ENCODE results near the gene KASH5. TPM values are rescaled to one million over a fixed set of nuclear protein-coding genes. Genes with fewer than 3 reads are reported as not detected.
"Not testable (repeated sequence)": the region's sequence is repeated elsewhere in the genome, so short reads cannot be mapped to it uniquely, and the experiment has no call there.

KASH5 gene
- total RNA-seq, 1 donor from 2014 or later, result not detected

DNA sequence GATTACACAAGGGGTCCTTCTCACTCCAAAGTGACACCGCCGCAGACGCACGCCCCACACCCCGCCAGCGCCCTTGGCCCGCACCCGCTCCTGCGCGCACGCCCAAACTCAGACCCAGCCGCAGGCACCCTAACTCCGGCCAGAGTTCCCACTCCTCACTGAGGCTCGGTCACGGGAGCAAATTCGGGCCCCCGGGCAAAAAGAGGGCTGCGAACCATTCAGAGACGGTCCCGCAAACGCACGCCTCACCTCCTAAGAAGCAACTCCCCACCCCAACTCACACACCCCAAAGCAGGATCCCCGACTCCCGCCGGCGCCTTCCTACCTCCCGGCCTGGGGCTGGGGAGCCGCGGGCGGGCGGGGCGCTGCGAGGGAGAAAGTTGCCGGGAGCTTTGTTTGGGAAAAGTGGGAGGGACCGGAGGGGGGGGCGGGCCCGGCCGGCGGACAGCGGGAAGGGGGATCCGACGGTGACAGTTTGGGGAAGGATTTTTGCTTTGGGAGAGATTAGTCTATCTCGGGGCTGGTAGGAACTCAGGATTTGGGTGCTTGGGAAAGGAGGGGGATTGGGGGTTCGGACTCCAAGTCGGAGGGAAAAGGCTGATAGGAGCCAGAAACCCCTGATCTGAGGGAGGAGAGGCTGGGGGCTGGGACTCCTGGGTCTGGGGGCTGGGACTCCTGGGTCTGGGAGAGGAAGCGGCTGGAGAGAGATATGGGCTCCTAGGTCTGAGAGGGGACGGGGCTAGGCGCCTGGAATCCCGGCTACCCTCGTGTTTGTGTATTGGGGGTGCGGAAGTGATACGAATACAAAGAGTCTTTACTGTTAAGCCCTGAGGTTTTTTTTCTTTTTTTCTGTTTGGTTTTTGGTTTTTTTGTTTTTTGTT lies 25.8 kb upstream of the KASH5 start, which contains the start of gene TEAD2:
TSS of gene TEAD2 (minus strand) at position 369 of the 881 bp plus-strand sequence. CDS start 2,341 bp downstream, outside the sequence.
- DNase-seq, result peak; percentile 70

DNA sequence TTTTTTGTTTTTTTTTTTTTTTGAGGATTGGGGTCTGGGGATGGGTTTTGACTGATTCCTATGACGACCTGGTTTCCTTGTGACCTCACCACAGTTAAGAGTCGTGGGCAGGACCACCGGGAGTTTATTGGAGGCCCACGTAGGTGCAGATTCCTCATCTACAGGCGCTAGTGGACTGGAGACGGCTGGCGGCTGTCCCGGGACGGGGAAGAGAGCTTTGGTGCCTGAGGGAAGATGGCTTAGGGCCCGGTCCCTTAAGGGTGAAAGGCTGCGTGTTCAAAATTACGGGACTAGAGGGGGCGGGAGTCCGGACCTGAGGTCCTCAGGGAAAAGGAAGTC lies 25.2 kb upstream of the KASH5 start:
- peak; percentile 71 for DNase-seq

DNA sequence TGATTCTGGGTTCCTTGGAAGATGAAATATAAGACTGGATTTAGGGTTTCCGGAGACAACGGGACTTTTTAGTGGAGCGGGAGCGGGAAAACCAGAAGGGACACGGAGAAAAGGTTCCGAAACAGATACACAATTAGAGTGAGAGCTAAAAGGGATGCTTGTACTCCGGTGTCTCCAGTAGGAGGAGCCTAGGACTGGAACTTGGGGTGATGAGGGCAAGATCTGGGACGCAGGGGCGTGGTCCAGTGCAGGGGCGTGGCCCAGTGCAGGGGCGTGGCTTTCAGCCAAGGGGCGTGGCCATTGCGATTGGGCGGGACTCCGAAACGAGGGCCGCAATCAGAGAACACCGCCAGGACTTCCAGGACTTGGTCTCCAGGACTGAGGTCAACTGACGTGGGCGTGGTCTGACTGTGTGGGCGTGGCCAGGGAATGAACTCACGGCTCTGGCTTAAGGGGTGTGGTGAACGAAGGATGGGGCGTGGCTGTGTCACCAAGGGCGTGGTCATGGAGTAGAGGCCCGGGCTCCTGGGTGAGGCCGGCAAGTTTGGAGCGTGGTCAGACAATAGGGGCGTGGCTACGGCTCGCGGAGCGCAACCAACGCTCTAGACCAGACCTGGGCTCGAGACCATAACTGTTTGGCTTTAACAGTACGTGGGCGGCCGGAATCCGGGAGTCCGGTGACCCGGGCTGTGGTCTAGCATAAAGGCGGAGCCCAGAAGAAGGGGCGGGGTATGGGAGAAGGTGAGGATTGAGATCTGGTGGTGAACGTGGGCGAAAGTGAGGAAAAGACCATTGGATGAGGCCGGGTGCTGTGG lies 24.6 kb upstream of the KASH5 start, which contains the start of gene DKKL1:
TSS of gene DKKL1 (plus strand) at position 610 of the 815 bp plus-strand sequence. CDS start at position 732, 122 bp downstream.
- peak; percentile 100 for DNase-seq

DNA sequence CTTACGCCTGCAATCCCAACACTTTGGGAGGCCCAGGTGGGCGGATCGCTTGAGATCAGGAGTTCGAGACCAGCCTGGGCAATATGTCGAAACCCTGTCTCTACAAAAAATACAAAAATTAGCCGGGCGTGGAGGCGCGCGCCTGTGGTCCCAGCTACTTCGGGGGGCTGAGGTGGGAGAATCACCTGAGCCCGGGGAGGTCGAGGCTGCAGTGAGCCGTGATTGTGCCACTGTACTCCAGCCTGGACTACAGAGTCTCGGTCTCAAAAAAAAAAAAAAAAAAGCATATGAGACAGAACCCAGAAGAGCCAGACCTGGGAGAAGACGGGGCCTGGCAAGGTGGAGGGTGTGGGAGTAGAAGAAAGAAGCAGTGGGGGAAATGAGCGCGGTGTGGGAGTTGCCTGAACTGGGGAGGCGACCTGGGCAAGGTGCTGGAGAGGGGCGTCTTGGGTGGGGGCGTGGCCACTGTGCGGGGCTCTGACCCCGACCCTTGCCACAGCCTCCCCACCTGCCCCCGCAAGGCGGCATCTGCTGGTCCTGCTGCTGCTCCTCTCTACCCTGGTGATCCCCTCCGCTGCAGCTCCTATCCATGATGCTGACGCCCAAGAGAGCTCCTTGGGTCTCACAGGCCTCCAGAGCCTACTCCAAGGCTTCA lies 23.8 kb upstream of the KASH5 start:
- DNase-seq, result no peak

DNA sequence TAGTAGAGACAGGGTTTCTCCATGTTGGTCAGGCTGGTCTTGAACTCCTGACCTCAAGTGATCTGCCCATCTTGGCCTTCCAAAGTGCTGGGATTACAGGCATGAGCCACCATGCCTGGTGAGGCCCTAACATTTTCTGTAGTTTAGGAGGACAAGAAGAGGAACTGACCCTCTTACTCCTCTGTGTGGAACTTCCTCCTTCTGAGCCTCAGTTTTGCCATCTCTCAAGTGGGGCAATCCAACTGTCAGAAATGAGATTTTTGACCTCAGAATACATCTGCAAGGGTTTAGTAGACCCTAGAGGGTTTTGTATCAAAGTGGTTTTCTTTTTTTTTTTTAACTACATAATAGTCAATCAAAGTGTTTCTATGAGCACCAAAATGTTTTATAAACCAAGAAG lies 21.9 kb upstream of the KASH5 start:
- no peak for DNase-seq

DNA sequence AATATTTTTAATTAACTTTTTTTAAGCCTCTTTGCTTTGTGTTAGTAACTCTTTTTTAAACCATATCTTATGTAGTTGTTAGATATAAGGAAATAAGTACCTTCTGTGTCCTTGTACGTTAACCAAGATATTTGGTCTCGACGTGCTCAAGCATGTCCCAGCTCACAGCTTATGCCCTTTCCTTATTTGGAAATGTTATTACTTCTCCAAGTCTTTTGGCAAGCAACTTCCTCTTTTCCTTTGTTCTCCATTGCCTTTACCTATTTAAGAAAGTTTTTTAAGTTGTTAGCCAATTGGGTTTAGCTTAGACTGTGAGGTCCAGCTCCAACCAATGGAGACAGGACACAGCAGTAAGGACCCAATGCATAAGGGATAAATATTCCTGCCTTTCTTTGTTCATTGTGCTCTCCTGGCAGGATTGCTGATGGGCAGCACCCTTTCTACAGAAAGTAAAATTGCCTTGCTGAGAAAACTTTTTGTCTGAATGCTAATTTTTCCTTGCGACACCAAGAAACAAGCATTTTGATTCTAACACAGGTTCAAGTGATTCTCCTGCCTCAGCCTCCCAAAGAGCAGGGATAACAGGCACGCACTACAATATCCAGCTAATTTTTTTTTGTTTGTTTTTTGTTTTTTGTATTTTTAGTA lies 19.2 kb upstream of the KASH5 start:
- no peak for DNase-seq

DNA sequence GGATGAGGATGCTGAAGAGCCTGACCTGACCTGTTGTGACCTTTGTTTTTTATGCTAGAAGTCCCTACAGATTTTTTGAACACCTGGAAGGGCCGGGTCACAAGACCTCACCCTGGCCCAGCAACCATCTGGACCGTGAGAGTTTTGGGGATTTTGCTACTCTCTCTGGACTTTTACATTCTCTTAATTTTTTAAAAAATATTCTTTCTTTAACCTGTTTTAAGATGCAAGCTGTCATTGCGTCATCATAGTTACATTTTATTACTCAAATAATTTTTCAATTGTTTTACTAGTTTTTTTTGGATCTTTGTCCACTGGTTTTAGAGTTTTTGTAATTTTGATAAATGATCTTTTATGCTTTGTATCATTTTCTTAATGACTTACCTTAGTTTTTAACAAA lies 16.9 kb upstream of the KASH5 start:
- no peak for DNase-seq

DNA sequence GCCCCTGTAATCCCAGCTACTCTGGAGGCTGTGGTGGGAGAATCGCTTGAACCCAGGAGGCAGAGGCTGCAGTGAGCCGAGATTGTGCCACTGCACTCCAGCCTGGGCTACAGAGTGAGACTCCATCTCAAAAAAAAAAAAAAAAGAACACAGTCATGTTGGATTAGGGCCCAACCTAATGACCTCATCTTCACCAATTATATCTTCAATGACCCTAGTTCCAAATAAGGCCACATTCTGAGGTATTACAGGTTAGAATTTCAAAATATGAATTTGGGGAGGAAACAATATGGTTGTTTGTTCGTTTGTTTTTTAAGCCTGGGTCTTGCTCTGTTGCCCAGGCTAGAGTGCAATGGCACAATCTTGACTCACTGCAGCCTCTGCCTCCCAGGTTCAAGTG lies 14.9 kb upstream of the KASH5 start:
- not testable (repeated sequence) for DNase-seq

DNA sequence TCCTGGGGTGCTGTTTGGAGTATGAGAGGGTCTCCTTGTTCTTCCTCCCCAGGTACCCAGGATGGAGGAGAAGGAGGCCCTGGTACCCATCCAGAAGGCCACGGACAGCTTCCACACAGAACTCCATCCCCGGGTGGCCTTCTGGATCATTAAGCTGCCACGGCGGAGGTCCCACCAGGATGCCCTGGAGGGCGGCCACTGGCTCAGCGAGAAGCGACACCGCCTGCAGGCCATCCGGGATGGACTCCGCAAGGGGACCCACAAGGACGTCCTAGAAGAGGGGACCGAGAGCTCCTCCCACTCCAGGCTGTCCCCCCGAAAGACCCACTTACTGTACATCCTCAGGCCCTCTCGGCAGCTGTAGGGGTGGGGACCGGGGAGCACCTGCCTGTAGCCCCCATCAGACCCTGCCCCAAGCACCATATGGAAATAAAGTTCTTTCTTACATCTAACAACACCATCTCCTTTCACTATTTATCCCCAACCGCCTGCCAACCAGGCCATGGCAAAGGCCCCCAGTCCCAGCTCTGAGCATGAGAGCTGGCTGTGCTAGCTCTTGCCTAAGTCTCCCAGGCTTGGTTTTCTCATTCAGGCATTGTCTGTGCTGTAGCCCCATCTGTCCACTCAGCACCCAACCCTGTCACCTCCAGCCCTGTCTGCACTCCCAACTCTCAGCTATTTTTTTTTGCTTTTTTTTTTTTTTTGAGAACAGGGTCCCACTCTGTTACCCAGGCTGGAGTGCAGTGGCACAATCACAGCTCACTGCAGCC lies 13.2 kb upstream of the KASH5 start:
- no peak for DNase-seq

DNA sequence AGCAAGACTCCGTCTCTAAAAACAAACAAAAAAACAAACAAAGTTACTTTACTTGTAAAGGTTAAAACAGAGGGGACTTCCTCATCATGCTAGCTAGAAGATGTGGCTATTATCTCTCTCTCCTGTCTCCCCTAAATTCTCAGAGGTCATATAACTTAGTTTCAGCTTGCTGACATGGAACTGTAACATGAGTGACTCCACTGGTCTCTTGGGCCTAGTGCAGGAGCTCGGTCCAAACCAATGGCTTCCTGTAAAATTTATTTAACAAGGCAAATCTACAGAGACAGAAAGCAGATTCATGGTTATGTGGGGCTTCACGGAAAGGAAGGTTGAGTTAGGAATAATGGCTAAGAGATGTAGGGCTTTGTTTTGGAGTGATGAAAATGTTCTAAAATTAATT lies 9.5 kb upstream of the KASH5 start:
- DNase-seq, result no peak

DNA sequence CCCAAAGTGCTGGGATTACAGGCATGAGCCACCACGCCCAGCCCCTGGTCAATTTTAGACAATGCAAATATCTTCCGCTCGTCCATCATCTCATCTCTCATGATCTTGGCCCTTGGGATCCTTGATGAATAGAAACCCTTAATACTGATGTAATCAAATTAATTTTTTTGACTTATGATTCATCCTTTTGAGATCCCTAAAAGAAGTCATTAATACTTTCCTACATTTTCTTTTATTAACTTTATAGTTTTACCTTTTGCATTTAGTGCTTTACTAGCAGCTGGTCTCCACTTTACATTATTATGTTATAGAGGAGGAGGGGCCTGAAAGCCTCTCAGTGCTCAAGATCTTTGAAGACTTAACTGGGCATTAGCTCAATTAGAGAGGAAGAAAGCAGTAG lies 7.7 kb upstream of the KASH5 start:
- DNase-seq, result no peak

DNA sequence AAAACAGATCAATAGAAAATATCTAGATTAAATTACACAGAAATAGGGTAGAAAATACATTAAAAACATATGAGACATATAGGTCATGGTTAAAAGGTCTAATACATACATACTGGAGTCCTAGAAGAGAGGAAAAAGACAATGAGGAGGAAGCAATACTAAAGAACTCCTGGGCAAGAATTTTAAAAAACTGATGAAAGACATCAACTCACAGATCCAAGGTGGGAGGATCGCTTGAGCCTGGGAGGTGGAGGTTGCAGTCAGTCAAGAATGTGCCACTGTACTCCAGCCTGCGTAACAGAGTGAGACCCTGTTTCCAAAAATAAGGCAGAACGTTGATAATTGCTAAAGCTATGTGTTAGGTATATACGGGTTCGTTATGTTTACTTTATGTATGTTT lies 5.4 kb upstream of the KASH5 start:
- no peak for DNase-seq

DNA sequence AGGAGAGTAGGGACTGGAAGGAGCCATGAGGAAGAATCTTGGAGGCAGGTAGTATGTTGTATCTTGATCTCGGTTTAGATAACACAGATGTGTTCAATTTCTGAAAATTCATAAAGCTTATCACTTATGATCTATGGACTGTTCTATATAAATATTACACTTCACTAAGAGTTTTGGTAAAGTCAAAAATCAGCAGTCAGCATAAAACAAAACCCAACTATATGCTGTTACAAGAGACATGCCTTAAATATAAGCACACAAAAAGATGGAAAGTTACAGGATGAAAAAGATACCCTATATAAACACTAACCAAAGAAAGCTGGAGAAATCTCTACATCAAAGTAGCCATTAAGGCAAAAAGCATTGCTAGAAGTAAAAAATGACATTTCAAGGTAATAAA lies 4.5 kb upstream of the KASH5 start:
- no peak for DNase-seq

DNA sequence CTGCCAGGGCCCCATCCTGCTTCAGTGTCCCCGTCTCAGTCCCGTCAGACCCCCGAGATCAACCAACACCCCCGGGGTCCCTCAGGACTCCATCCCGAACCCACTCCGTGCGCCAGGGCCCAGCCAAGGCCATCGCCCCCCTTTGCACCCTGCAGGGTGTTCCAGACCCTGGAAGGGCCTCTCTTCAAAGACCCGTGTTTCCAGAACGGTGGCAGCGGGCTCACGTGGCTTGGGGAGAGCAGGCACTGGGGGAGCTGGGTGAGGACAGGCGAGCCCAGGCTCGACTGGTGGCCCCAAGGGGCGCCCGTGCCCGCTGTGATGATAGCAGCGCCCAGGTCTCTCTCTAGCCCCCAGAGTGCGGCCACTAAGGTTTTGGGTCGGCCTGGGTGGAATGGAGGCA lies 1.4 kb downstream of the KASH5 start:
- no peak for DNase-seq

DNA sequence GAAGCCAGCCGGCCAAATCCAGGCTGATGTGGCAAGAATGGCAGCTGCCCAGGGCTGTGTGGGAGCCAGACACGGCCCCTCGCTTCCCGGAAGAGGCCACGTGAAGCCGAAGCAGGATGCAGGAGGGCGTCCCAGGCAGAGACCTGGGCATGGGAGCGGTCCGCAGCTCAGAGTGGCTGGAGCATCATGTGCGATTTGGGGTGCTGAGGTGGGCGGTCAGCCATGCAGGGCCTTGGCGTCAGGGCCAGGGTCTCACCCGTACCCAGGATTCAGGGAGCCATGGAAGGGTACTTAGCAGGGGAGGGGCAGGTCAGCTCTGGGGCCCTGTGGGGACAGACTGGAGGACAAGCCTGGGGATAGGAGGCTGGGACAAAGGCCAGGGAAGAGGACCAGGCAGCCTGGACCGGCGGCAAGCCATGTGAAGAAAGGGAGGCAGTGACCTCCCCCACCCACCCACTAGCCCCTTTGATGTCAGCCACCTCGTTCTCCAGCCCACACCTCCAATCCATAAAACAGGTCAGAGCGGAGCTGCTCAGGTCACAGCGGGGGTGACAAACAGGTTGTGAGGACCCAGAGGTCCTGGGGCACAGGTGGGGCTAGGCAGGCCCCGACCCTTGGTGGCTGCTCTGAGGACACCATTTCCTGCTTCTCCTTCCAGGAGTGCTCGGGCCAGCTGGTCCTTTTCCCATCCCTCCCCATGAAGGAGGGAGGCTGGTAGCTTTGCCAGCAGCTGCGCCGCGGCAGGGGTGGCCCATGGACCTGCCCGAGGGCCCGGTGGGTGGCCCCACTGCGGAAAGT lies 2.3 kb downstream of the KASH5 start:
- DNase-seq, result no peak

DNA sequence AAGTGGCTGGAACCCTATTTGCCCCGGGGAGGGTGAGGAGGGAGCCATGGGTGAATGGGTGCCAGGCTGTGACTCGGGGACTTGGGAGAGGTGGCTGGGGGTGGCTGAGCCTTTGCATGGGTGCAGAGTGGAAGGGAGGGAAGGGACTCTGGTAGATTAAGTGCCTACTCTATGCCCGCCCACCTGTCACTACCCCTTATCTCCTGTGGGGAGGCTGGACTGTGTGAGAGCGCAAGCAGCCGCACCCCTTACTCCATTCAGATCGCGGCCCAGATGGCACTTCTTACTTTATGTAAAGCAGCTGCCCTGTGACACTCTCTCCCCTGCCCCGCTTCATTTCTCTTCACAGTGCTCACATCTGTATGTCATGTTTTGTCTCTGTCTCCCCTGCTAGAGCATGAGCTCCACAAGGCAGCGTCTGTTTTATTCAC lies 2.9 kb downstream of the KASH5 start:
- DNase-seq, result no peak

DNA sequence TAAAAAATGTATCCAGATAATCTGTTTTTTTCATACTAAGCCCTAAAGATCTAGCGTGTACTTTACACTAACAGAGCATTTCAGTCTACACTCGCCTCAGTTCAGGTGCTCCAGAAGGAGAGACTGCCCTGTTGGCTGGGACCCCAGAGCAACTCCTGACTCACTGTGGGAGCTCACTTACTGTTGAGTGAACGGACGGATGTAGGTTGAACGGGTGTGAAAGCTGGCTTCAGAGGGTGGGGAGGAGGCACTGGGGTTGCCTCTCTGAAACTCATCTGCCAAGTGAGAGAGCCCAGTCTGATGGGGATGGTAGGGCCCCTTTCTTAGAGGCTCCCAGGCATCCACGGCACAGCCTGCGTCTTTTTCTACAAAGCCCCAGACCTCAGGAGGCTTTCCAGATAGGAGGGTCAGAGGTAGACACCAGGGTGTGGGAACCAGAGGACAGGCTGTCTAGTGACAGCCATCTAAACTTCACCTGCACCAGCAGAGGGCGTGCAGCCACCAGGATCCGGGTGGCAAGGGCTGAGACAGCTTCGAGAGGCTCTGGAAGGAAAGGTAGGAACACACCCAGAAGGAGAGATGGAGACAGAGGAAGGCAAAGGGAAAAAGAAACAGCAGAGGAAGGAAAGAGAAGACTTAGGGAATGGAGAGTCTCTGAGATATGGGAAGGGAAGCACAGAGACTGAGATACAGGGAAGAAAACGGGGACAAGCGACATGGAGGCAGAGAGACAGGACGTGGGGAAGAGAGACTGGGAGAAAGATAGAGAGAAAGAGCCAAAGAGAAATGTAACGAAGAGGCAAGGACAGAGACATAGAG lies 3.7 kb downstream of the KASH5 start:
- DNase-seq, result peak; percentile 16

DNA sequence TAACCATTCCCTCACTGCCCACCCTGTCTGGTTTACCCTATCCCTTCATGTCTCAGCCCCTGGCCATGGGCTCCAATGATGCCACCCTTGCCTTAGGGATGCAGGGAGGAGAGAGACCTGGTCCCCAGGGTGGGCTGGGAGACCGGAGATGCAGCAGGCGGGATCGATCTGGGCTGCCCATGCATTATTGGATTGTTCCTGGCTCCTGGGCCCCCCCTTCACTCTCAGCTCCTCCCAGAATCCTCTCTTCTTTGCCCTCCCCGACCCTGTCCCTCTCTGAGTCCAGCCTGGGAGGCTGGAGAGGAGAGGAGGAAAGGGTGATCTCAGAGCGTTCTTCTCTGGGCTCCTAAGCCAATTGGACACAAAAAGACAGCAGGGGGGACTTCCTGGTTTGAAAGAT lies 5.8 kb downstream of the KASH5 start:
- no peak for DNase-seq

DNA sequence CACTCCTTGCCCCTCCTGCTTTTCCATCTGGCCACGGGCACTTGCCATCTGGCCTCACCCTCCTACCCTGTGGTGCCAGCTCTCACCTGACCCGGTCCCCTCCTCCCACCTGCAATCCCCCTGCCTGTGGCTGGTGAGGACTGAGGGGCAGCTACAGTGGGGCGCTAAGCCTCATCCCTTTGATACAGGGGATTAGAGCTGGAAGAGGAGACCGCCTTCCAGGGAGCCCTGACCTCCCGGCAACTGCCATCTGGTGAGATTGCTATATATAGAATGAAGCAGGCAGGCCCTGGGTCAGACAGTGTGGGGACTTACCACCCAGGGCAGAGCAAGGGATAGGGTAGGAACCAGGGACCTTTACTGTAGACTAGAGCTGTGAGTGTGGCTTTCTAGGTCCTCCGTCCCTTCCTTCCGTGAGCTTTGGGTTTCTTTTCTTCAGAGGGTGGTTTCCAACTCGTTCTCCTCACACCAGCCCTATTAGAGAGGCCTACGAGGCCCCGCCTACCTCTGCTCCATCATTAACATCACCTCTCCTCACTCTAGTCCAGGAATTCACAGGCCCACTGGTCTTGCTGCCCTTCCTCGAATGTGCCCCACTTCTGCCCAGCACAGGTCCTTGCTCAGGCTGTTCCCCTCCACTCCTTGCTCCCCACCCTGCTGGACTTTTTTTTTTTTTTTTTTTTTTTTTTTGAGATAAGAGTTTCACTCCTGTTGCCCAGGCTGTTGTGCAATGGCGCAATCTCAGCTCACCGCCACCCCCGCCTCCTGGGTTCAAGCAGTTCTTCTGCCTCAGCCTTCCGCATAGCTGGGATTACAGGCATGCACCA lies 7.7 kb downstream of the KASH5 start:
- no peak for DNase-seq

Data from skin of body (tissue), 2 donors.